Panc1 (cell line): ENCODE data around the gene APOOL. TPM values are rescaled to one million over a fixed set of nuclear protein-coding genes. Genes with fewer than 3 reads are reported as not detected.

Source experiments
- ATAC-seq: fragments of 200-7000 bp; cut with Tn5 transposase; 2 replicates; pipeline ENCODE4 v1.9.1; 2020; ENCODE audit warnings: mild to moderate bottlenecking, moderate library complexity
- BruUV-seq: library from RNA; stranded (reverse); fragments of 400-500 nt; replicated peaks from 2 replicates; lab custom pipeline; 2021; lab: Mats Ljungman, UMichigan
- CTCF ChIA-PET: fragments of 300-600 bp; sonication (Branson Sonifier 250); formaldehyde crosslinking; loops from one replicate; lab custom pipeline; 2022; ENCODE audit warnings: antibody characterized with exemption; lab: Charles Lee
- POLR2A ChIA-PET: fragments of 300-600 bp; sonication (Branson Sonifier 250); formaldehyde crosslinking; loops from one replicate; lab custom pipeline; 2022; ENCODE audit warnings: antibody characterized with exemption; lab: Charles Lee
- DNase-seq: peaks from one replicate; pipeline ENCODE4 v3.0.0-alpha.2; 2010; ENCODE audit warnings: low read depth, low spot score
- H3K27ac ChIP-seq: 2 replicates; pipeline ENCODE4 v1.5.1; 2011; ENCODE audit warnings: mild to moderate bottlenecking, low read length, inconsistent platforms
- H3K27me3 ChIP-seq: fragments of 200-500 bp; sonication (Bioruptor generic); 2 replicates; pipeline ENCODE4 v1.6.0; 2014; ENCODE audit warnings: low read length, inconsistent platforms; ENCODE audit not compliant: control insufficient read depth, insufficient read depth
- H3K36me3 ChIP-seq: fragments of 200-500 bp; sonication (Bioruptor generic); 2 replicates; pipeline ENCODE4 v1.5.1; 2014; ENCODE audit warnings: inconsistent platforms, mild to moderate bottlenecking, low read length, moderate library complexity; ENCODE audit not compliant: control insufficient read depth, insufficient read depth
- H3K4me1 ChIP-seq: 2 replicates; pipeline ENCODE4 v1.5.1; 2011; ENCODE audit warnings: inconsistent platforms, mild to moderate bottlenecking, low read length, moderate library complexity; ENCODE audit not compliant: control insufficient read depth, insufficient read depth
- H3K4me3 ChIP-seq, 2 experiments: 2 replicates each; pipeline ENCODE4 v1.5.1; 2011 to 2012; ENCODE audit warnings: low read depth in 2 of 2, low read length in 2 of 2, mild to moderate bottlenecking in 2 of 2, inconsistent platforms in 1 of 2, moderate library complexity in 1 of 2
- H3K9me3 ChIP-seq: fragments of 200-500 bp; sonication (Bioruptor generic); 2 replicates; pipeline ENCODE4 v1.5.1; 2014; ENCODE audit warnings: low read depth, mild to moderate bottlenecking, inconsistent platforms, low read length, moderate library complexity; ENCODE audit not compliant: control insufficient read depth, insufficient read depth
- CTCF ChIP-seq: fragments of 450-650 bp; IDR thresholded peaks from 2 replicates; pipeline ENCODE4 v1.5.1; 2017; ENCODE audit warnings: mild to moderate bottlenecking
- POLR2AphosphoS5 ChIP-seq: IDR thresholded peaks from 2 replicates; pipeline ENCODE4 v1.6.1; 2012; ENCODE audit warnings: mild to moderate bottlenecking, low read depth, low read length, moderate library complexity
- SIN3A ChIP-seq: IDR thresholded peaks from 2 replicates; pipeline ENCODE4 v1.6.1; 2012; ENCODE audit warnings: low read depth, mild to moderate bottlenecking, low read length, moderate library complexity, borderline replicate concordance; ENCODE audit not compliant: insufficient read depth
- TCF7L2 ChIP-seq: IDR thresholded peaks from 2 replicates; pipeline ENCODE4 v1.6.1; 2011; ENCODE audit warnings: mild to moderate bottlenecking, low read depth, low read length, inconsistent platforms
- in situ Hi-C: cut with HindIII; loops from 2 replicates; pipeline ENCODE4 v1.10.0; 2016; ENCODE audit warnings: low sequenced_read_pairs, low pct_unique_long_range_greater_than_20kb
- intact Hi-C: fragments of 100-400 bp; cut with micrococcal nuclease; formaldehyde crosslinking; loops from one replicate; pipeline ENCODE4 v1.10.0; 2022; ENCODE audit not compliant: unreplicated experiment
- total RNA-seq: library from RNA; stranded (reverse); gene quantifications from one replicate; pipeline ENCODE4 v1.2.1, GENCODE V29; 2021; ENCODE audit not compliant: unreplicated experiment
- TF ChIP-seq, protein P1 (sequence below), 2 experiments: IDR thresholded peaks; 2 replicates each; pipeline ENCODE4 v1.6.1; 2011 to 2012; ENCODE audit warnings: low read depth in 2 of 2, control low read depth in 1 of 2, low read length in 1 of 2, mild to moderate bottlenecking in 1 of 2, moderate library complexity in 1 of 2; ENCODE audit not compliant: insufficient read depth in 1 of 2

The APOOL gene
- total RNA-seq, 1 experiment from 2014 or later, result 28.1 TPM

GRCh38 chrX:85114171-85114570 lies 110.5 kb downstream of the APOOL start:
- no peaks in the 10 kb centered on the region for H3K4me1 ChIP-seq
- BruUV-seq, result no TSS peak
- ChIA-PET POLR2A (no interaction called here), CTCF (no interaction called here)
- no peaks in the 10 kb centered on the region for H3K36me3 ChIP-seq
- no peak overlapping the region for H3K27ac ChIP-seq
- in situ Hi-C loops, result no loop called here
- DNase-seq, result no peak
- ATAC-seq, result no peak
- intact Hi-C loops, result no loop called here
- H3K9me3 ChIP-seq, result no peaks in the 10 kb centered on the region
- H3K4me3 ChIP-seq, result no peak overlapping the region
- TF ChIP-seq, protein P1, sequence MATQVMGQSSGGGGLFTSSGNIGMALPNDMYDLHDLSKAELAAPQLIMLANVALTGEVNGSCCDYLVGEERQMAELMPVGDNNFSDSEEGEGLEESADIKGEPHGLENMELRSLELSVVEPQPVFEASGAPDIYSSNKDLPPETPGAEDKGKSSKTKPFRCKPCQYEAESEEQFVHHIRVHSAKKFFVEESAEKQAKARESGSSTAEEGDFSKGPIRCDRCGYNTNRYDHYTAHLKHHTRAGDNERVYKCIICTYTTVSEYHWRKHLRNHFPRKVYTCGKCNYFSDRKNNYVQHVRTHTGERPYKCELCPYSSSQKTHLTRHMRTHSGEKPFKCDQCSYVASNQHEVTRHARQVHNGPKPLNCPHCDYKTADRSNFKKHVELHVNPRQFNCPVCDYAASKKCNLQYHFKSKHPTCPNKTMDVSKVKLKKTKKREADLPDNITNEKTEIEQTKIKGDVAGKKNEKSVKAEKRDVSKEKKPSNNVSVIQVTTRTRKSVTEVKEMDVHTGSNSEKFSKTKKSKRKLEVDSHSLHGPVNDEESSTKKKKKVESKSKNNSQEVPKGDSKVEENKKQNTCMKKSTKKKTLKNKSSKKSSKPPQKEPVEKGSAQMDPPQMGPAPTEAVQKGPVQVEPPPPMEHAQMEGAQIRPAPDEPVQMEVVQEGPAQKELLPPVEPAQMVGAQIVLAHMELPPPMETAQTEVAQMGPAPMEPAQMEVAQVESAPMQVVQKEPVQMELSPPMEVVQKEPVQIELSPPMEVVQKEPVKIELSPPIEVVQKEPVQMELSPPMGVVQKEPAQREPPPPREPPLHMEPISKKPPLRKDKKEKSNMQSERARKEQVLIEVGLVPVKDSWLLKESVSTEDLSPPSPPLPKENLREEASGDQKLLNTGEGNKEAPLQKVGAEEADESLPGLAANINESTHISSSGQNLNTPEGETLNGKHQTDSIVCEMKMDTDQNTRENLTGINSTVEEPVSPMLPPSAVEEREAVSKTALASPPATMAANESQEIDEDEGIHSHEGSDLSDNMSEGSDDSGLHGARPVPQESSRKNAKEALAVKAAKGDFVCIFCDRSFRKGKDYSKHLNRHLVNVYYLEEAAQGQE (IDR thresholded peaks at IDR 0.05; ENCODE audit: insufficient read depth in 1 of 2, low read depth in 2 of 2, low read length in 1 of 2), result no peak
- TF ChIP-seq CTCF, result no peak
- TF ChIP-seq POLR2AphosphoS5, result no peak
- TF ChIP-seq SIN3A, result no peak
- no peak for TF ChIP-seq TCF7L2
- no peaks in the 10 kb centered on the region for H3K27me3 ChIP-seq

DNA sequence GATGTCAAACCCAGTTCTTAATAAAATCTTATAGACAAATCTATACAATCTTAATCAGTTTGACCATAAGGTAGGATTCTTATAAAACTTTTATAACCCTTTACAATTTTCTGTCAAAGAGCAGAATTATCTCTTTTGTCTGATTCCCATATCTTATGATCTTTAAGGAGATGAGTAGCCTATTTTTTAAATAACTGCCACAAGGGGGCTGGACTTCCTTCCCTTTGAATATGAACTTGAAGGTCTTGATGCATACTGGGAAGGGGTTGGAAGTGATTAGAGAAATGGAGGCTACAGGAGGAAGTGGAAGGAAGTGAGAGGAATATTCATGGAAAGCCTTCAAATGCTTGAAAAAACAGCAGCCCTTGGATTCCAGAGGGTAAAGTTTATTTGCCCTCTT lies 111.1 kb downstream of the APOOL start:
- DNase-seq (no peak), ATAC-seq (no peak)
- H3K9me3 ChIP-seq, result no peaks in the 10 kb centered on the region
- no TSS peak for BruUV-seq
- POLR2A ChIA-PET, result no interaction called here
- TF ChIP-seq CTCF (no peak), TCF7L2 (no peak), SIN3A (no peak), POLR2AphosphoS5 (no peak)
- TF ChIP-seq, protein P1 (IDR thresholded peaks at IDR 0.05; ENCODE audit: insufficient read depth in 1 of 2, low read depth in 2 of 2, low read length in 1 of 2), result no peak
- H3K4me3 ChIP-seq, result no peak overlapping the region
- in situ Hi-C loops (no loop called here), intact Hi-C loops (no loop called here)
- H3K36me3 ChIP-seq, result no peaks in the 10 kb centered on the region
- H3K4me1 ChIP-seq, result no peaks in the 10 kb centered on the region
- no peaks in the 10 kb centered on the region for H3K27me3 ChIP-seq
- CTCF ChIA-PET, result no interaction called here
- H3K27ac ChIP-seq, result no peak overlapping the region
